ENCODE data around the gene FAM83F.

FAM83F gene

DNA sequence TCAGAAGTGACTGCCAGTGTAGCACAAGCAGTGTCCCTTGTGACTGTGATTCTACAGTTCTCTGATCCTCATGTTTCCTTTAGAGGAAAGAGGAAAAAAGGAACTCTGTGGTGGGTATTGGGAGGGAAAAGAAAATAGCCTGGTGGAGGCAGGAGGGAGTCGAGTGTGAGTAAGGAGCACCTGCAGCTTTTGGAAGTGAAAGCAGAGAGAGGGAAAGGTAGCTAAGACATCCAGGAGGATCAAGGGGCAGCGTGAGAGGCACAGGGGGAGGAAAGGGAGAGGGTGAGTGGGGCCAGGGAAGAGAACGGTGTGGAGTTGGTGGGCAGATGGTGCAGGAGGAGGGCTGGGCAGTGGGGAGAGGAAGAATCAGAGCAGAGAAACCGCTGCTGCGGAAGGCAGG, 22.1 kb upstream of the FAM83F start:
- Histone ChIP-seq H3K4me3 (no peak overlapping the region), H3K9ac (ENCODE audit: insufficient read length) (no peak overlapping the region), H3K36me3 (ENCODE audit: insufficient read depth, low read length) (no peaks in the 10 kb centered on the region), H3K27ac (no peak overlapping the region), H3K9me3 (ENCODE audit: low read depth, low read length) (no peaks in the 10 kb centered on the region)
- TF ChIP-seq FOXP2 (optimal IDR thresholded peaks at IDR 0.05; ENCODE audit: control extremely low read depth, extremely low read length, insufficient read depth) (no peak), EZH2 (IDR thresholded peaks at IDR 0.05) (no peak), POLR2AphosphoS5 (IDR thresholded peaks at IDR 0.05; ENCODE audit: borderline replicate concordance, low read depth, low read length) (no peak)
- no peak for DNase-seq (ENCODE audit: low read depth, low spot score)

DNA sequence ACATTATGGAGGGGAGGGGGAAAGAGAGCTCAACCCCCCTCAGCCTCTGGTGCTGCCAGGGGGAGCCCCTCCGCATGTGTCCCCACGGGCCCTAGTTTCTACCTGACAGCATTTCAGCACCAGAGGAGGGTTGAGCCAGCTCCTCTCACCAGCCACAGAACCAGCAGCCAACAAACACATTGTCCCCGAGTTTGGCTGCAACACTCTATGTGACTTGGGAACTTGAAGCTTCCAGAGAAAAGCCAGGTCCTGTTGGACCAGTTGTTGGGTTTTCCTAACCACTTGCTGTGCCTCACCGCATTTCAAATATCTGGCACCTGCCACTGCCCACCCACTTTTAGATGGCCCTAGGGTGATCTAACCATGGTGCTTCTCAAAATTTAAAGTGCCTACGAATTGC, 21.1 kb upstream of the FAM83F start:
- H3K9me3 ChIP-seq (ENCODE audit: low read depth, low read length) = no peaks in the 10 kb centered on the region
- no peak for DNase-seq (ENCODE audit: low read depth, low spot score)
- H3K27ac ChIP-seq = no peak overlapping the region
- no peaks in the 10 kb centered on the region for H3K36me3 ChIP-seq (ENCODE audit: insufficient read depth, low read length)
- no peak overlapping the region for H3K4me3 ChIP-seq
- no peak overlapping the region for H3K9ac ChIP-seq (ENCODE audit: insufficient read length)
- TF ChIP-seq POLR2AphosphoS5 (IDR thresholded peaks at IDR 0.05; ENCODE audit: borderline replicate concordance, low read depth, low read length) (no peak), EZH2 (IDR thresholded peaks at IDR 0.05) (no peak)

DNA sequence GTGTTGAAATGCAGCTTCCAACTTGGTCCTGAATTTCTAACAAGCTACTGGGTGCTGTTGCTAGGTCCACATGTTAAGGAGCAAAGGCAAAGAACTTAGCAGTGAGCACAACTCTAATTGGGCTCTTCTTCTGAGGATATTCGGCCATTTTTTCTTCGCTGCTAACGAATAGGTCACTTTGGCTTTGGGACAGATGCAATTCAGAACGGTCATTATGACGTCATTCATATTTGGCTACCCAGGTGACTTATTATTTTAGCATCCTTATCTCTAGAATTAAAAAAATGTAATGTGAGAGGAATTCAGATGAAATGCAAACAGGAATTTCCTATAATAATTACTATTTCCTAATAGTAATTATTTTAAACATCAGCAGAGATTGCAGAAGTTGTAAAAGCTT, 20.7 kb upstream of the FAM83F start:
- H3K36me3 ChIP-seq (ENCODE audit: insufficient read depth, low read length) = no peaks in the 10 kb centered on the region
- no peak for TF ChIP-seq EZH2 (IDR thresholded peaks at IDR 0.05)
- no peak for TF ChIP-seq POLR2AphosphoS5 (IDR thresholded peaks at IDR 0.05; ENCODE audit: borderline replicate concordance, low read depth, low read length)
- TF ChIP-seq FOXP2 (optimal IDR thresholded peaks at IDR 0.05; ENCODE audit: control extremely low read depth, extremely low read length, insufficient read depth) = no peak
- H3K9ac ChIP-seq (ENCODE audit: insufficient read length) = no peak overlapping the region
- no peak overlapping the region for H3K27ac ChIP-seq
- no peak for DNase-seq (ENCODE audit: low read depth, low spot score)
- no peaks in the 10 kb centered on the region for H3K9me3 ChIP-seq (ENCODE audit: low read depth, low read length)
- H3K4me3 ChIP-seq = no peak overlapping the region

DNA sequence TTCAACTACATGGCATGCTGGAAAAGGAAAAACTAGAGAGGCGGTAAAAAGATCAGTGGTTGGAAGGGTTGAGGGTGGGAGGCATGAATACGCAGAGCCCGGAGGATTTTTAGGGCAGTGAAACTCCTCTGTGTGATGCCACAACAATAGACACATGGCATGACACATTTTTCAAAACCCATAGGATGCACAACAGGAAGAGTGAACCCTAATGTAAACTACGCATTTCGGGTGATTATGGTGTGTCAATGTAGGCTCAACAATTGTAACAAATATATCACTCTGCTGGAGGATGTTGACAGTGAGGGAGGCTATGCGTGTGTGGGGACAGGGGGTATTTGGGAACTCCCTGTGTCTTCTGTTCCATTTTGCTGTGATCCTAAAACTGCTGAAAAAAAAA, 15.7 kb upstream of the FAM83F start:
- Histone ChIP-seq H3K9ac (ENCODE audit: insufficient read length) (no peak overlapping the region), H3K4me3 (no peak overlapping the region), H3K27ac (no peak overlapping the region), H3K9me3 (ENCODE audit: low read depth, low read length) (no peaks in the 10 kb centered on the region), H3K36me3 (ENCODE audit: insufficient read depth, low read length) (no peaks in the 10 kb centered on the region)
- TF ChIP-seq FOXP2 (optimal IDR thresholded peaks at IDR 0.05; ENCODE audit: control extremely low read depth, extremely low read length, insufficient read depth) (no peak), POLR2AphosphoS5 (IDR thresholded peaks at IDR 0.05; ENCODE audit: borderline replicate concordance, low read depth, low read length) (no peak), EZH2 (IDR thresholded peaks at IDR 0.05) (no peak)
- no peak for DNase-seq (ENCODE audit: low read depth, low spot score)

DNA sequence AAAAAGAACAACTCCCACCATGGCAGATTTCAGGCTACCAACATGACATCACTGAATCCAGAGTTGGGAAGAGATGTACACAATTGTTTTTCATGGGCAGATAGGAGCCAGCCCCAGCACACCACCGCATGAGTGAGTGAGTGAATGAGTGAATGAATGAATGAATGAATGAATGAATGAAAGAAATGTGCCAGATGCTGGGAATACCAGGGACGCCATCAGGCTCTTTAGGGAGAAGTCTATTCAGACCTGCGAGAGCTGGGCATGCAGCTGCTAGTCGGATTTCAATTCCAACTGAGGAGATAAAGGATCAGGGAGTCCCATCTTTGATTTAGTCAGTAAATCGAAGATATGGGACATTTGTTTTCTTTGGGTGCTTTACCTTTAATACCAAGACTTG, 15.3 kb upstream of the FAM83F start:
- Histone ChIP-seq H3K9ac (ENCODE audit: insufficient read length) (no peak overlapping the region), H3K36me3 (ENCODE audit: insufficient read depth, low read length) (no peaks in the 10 kb centered on the region), H3K27ac (no peak overlapping the region), H3K4me3 (no peak overlapping the region), H3K9me3 (ENCODE audit: low read depth, low read length) (no peaks in the 10 kb centered on the region)
- DNase-seq (ENCODE audit: low read depth, low spot score) = no peak
- TF ChIP-seq POLR2AphosphoS5 (IDR thresholded peaks at IDR 0.05; ENCODE audit: borderline replicate concordance, low read depth, low read length) (no peak), FOXP2 (optimal IDR thresholded peaks at IDR 0.05; ENCODE audit: control extremely low read depth, extremely low read length, insufficient read depth) (no peak), EZH2 (IDR thresholded peaks at IDR 0.05) (no peak)

DNA sequence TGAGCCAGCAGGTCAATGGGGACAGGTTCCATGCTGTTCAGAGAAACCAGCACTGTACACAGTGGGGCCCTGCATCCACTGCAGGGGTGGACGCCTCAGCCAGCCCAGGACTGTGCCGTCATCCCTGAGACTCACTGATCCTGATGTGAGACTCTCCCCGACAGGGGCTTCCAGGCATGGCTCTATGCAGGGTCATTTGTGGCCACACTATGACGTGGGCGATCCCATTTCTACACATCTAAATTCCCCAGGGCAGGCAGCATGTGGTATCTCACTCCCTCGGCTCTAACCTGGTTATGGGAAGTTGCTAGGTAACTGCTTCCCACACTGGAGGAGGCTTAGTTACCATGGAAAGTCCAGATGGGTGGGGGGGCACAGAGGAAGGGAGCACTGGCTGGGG, 14.2 kb upstream of the FAM83F start:
- Histone ChIP-seq H3K4me3 (no peak overlapping the region), H3K36me3 (ENCODE audit: insufficient read depth, low read length) (no peaks in the 10 kb centered on the region), H3K9ac (ENCODE audit: insufficient read length) (no peak overlapping the region), H3K27ac (no peak overlapping the region), H3K9me3 (ENCODE audit: low read depth, low read length) (no peaks in the 10 kb centered on the region)
- no peak for TF ChIP-seq POLR2AphosphoS5 (IDR thresholded peaks at IDR 0.05; ENCODE audit: borderline replicate concordance, low read depth, low read length)
- no peak for TF ChIP-seq EZH2 (IDR thresholded peaks at IDR 0.05)
- TF ChIP-seq FOXP2 (optimal IDR thresholded peaks at IDR 0.05; ENCODE audit: control extremely low read depth, extremely low read length, insufficient read depth) = no peak
- no peak for DNase-seq (ENCODE audit: low read depth, low spot score)

DNA sequence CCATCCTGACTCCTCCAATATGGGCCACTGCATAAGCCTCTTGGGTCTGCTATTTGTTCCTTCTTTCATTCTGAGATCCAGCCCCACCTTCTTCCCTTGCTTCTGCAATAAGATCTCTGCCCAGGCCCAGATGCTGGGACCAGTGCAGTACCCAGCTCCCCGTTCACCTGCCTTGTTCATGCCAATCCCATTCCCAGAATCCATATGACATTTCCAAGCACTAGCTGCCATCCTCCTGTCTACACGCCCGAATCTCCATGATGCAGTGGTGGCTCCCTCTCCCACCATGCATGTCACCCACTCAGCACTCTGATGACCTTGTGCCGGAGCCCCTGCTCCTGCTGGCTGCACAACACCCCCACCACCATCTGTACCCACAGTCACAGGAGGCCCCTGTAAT, 11.4 kb upstream of the FAM83F start:
- no peak for TF ChIP-seq POLR2AphosphoS5 (IDR thresholded peaks at IDR 0.05; ENCODE audit: borderline replicate concordance, low read depth, low read length)
- no peak for TF ChIP-seq EZH2 (IDR thresholded peaks at IDR 0.05)
- no peak for TF ChIP-seq FOXP2 (optimal IDR thresholded peaks at IDR 0.05; ENCODE audit: control extremely low read depth, extremely low read length, insufficient read depth)
- H3K9me3 ChIP-seq (ENCODE audit: low read depth, low read length) = no peaks in the 10 kb centered on the region
- DNase-seq (ENCODE audit: low read depth, low spot score) = no peak
- H3K36me3 ChIP-seq (ENCODE audit: insufficient read depth, low read length) = no peaks in the 10 kb centered on the region
- no peak overlapping the region for H3K4me3 ChIP-seq
- H3K27ac ChIP-seq = no peak overlapping the region
- no peak overlapping the region for H3K9ac ChIP-seq (ENCODE audit: insufficient read length)

DNA sequence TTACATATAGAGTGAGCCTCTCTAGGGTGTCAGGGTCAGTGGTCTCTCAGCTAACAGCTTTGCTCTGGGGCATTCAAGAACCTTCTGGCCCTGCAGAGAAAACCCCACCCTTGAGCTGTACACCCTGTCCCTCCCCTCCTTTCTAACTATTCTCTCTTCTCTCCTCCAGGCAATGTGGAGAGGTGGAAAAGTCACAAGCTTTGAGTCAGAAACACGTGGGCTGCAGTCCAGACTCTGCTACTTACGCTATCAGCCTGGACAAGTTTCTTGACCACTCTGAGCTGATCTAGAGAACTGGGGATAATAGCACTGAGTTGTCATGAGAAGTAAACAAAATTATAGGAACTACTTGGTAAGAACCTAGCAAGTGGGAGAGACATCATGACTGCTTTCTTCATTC, 10.7 kb upstream of the FAM83F start:
- Histone ChIP-seq H3K9me3 (ENCODE audit: low read depth, low read length) (no peaks in the 10 kb centered on the region), H3K9ac (ENCODE audit: insufficient read length) (no peak overlapping the region), H3K4me3 (no peak overlapping the region), H3K36me3 (ENCODE audit: insufficient read depth, low read length) (no peaks in the 10 kb centered on the region), H3K27ac (no peak overlapping the region)
- TF ChIP-seq FOXP2 (optimal IDR thresholded peaks at IDR 0.05; ENCODE audit: control extremely low read depth, extremely low read length, insufficient read depth) (no peak), EZH2 (IDR thresholded peaks at IDR 0.05) (no peak), POLR2AphosphoS5 (IDR thresholded peaks at IDR 0.05; ENCODE audit: borderline replicate concordance, low read depth, low read length) (no peak)
- no peak for DNase-seq (ENCODE audit: low read depth, low spot score)

DNA sequence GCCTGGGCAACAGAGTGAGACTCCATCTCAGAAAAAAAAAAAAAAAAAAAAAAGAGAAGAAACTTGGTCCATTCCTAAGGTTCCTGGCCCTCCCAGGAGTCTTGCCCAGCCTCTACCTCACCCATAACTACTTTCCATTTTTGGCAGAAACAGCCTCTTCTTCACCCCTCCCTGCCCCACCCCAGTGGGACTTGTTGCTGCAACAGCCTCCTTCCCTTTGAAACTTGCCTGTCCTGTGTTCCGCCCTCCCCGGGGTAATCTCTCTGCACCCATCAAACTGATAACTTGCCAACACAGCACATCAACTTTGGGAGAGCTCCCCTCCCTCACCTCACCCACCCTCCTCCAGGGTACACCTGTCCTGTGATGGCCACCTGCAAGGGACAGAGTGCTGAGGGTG, 10.0 kb upstream of the FAM83F start:
- DNase-seq (ENCODE audit: low read depth, low spot score) = no peak

More for the DNA sequence above, 10.0 kb upstream of the FAM83F start:
- Histone ChIP-seq H3K4me3 (no peak overlapping the region), H3K9me3 (ENCODE audit: low read depth, low read length) (no peaks in the 10 kb centered on the region), H3K27ac (no peak overlapping the region), H3K9ac (ENCODE audit: insufficient read length) (no peak overlapping the region), H3K36me3 (ENCODE audit: insufficient read depth, low read length) (no peaks in the 10 kb centered on the region)
- no peak for TF ChIP-seq POLR2AphosphoS5 (IDR thresholded peaks at IDR 0.05; ENCODE audit: borderline replicate concordance, low read depth, low read length)
- no peak for TF ChIP-seq EZH2 (IDR thresholded peaks at IDR 0.05)
- no peak for TF ChIP-seq FOXP2 (optimal IDR thresholded peaks at IDR 0.05; ENCODE audit: control extremely low read depth, extremely low read length, insufficient read depth)

Measured in SK-N-MC (cell line).